Measurements from ENCODE around the gene SIPA1L2. TPM values are rescaled to one million over a fixed set of nuclear protein-coding genes. Genes with fewer than 3 reads are reported as not detected.

The SIPA1L2 gene
- total RNA-seq, 1 experiment from 2014 or later: 13.2 TPM

- intact Hi-C loops (cut with micrococcal nuclease; ENCODE audit: unreplicated experiment): loop anchor here (2.0 to 10.0 kb wide), 2 partner anchors 362 to 438 kb away; no protein-coding TSS in a partner anchor
- ChIA-PET POLR2A (no interaction called here), CTCF (no interaction called here)
- Histone ChIP-seq H3K4me3 (ENCODE audit: low read depth, low read length) (no peak overlapping the region), H3K4me1 (peaks cover 17% of the 10 kb centered on the region), H3K9me3 (no peaks in the 10 kb centered on the region), H3K27me3 (replicated peaks; ENCODE audit: control insufficient read depth, insufficient read depth, low read length) (no peaks in the 10 kb centered on the region), H3K36me3 (ENCODE audit: control insufficient read depth, insufficient read depth, low read length) (no peaks in the 10 kb centered on the region)
- H3K9me3 Mint-ChIP-seq (ENCODE audit: unreplicated experiment): no peaks in the 10 kb centered on the region
- H3K4me3 Mint-ChIP-seq (ENCODE audit: unreplicated experiment): no peak overlapping the region
- H3K27me3 Mint-ChIP-seq (ENCODE audit: insufficient read depth, unreplicated experiment): no peaks in the 10 kb centered on the region
- no TSS peak for BruUV-seq (replicated peaks)
- TF ChIP-seq CTCF (IDR thresholded peaks at IDR 0.05; ENCODE audit: insufficient read depth in 1 of 2, low read depth in 1 of 2, low read length in 1 of 2, severe bottlenecking in 1 of 2, unreplicated experiment in 1 of 2): no peak
- H3K36me3 Mint-ChIP-seq (ENCODE audit: insufficient read depth, unreplicated experiment): no peaks in the 10 kb centered on the region
- H3K27ac Mint-ChIP-seq (ENCODE audit: unreplicated experiment): peak overlapping the region; percentile 66
- DNase-seq: peak; percentile 52 to 60
- H3K4me1 Mint-ChIP-seq (ENCODE audit: low read depth, unreplicated experiment): peaks cover 23% of the 10 kb centered on the region
Measured at GRCh38 chr1:232622378-232622777, 7.6 kb downstream of the SIPA1L2 start.

GRCh38 chr1:232621050-232621449, 8.9 kb downstream of the SIPA1L2 start:
- no peaks in the 10 kb centered on the region for H3K36me3 Mint-ChIP-seq (ENCODE audit: insufficient read depth, unreplicated experiment)
- H3K4me1 Mint-ChIP-seq (ENCODE audit: low read depth, unreplicated experiment): peaks cover 21% of the 10 kb centered on the region
- H3K27me3 ChIP-seq (replicated peaks; ENCODE audit: control insufficient read depth, insufficient read depth, low read length): no peaks in the 10 kb centered on the region
- intact Hi-C loops (cut with micrococcal nuclease; ENCODE audit: unreplicated experiment): loop anchor here (10.0 kb wide), 1 partner anchor 436 kb away; no protein-coding TSS in a partner anchor
- no peaks in the 10 kb centered on the region for H3K9me3 ChIP-seq
- POLR2A ChIA-PET: interaction anchor here (0.6 kb wide), 1 partner anchor 319 kb away, joined by 6 read pairs; no protein-coding TSS in a partner anchor
- no TSS peak for BruUV-seq (replicated peaks)
- H3K27me3 Mint-ChIP-seq (ENCODE audit: insufficient read depth, unreplicated experiment): no peaks in the 10 kb centered on the region
- no peak overlapping the region for H3K4me3 Mint-ChIP-seq (ENCODE audit: unreplicated experiment)
- CTCF ChIA-PET: no interaction called here
- no peak for TF ChIP-seq CTCF (IDR thresholded peaks at IDR 0.05; ENCODE audit: insufficient read depth in 1 of 2, low read depth in 1 of 2, low read length in 1 of 2, severe bottlenecking in 1 of 2, unreplicated experiment in 1 of 2)
- no peaks in the 10 kb centered on the region for H3K9me3 Mint-ChIP-seq (ENCODE audit: unreplicated experiment)
- H3K36me3 ChIP-seq (ENCODE audit: control insufficient read depth, insufficient read depth, low read length): no peaks in the 10 kb centered on the region
- H3K4me3 ChIP-seq (ENCODE audit: low read depth, low read length): no peak overlapping the region
- no peak for DNase-seq
- H3K27ac Mint-ChIP-seq (ENCODE audit: unreplicated experiment): no peak overlapping the region
- H3K4me1 ChIP-seq: peaks cover 13% of the 10 kb centered on the region

GRCh38 chr1:232620356-232620969, 9.5 kb downstream of the SIPA1L2 start:
- Mint-ChIP-seq H3K4me1 (ENCODE audit: low read depth, unreplicated experiment) (peaks cover 21% of the 10 kb centered on the region), H3K27me3 (ENCODE audit: insufficient read depth, unreplicated experiment) (no peaks in the 10 kb centered on the region), H3K9me3 (ENCODE audit: unreplicated experiment) (no peaks in the 10 kb centered on the region), H3K4me3 (ENCODE audit: unreplicated experiment) (no peak overlapping the region), H3K36me3 (ENCODE audit: insufficient read depth, unreplicated experiment) (no peaks in the 10 kb centered on the region), H3K27ac (ENCODE audit: unreplicated experiment) (no peak overlapping the region)
- Histone ChIP-seq H3K36me3 (ENCODE audit: control insufficient read depth, insufficient read depth, low read length) (no peaks in the 10 kb centered on the region), H3K4me1 (peaks cover 13% of the 10 kb centered on the region), H3K4me3 (ENCODE audit: low read depth, low read length) (no peak overlapping the region), H3K9me3 (no peaks in the 10 kb centered on the region), H3K27me3 (replicated peaks; ENCODE audit: control insufficient read depth, insufficient read depth, low read length) (no peaks in the 10 kb centered on the region)
- ChIA-PET CTCF (no interaction called here), POLR2A (no interaction called here)
- DNase-seq: no peak
- intact Hi-C loops (cut with micrococcal nuclease; ENCODE audit: unreplicated experiment): loop anchor here (10.0 kb wide), 1 partner anchor 436 kb away; no protein-coding TSS in a partner anchor
- no TSS peak for BruUV-seq (replicated peaks)
- TF ChIP-seq CTCF (IDR thresholded peaks at IDR 0.05; ENCODE audit: insufficient read depth in 1 of 2, low read depth in 1 of 2, low read length in 1 of 2, severe bottlenecking in 1 of 2, unreplicated experiment in 1 of 2): no peak

Measured in Caco-2 (cell line).